GM18505 (cell line): ENCODE results near the gene HDX.
"Not testable (repeated sequence)": the region's sequence is repeated elsewhere in the genome, so short reads cannot be mapped to it uniquely, and the experiment has no call there.

Experiments
- ATAC-seq: cut with Tn5 transposase; IDR thresholded peaks from one replicate; pipeline ENCODE4 v1.9.1; 2021; ENCODE audit not compliant: unreplicated experiment
- POLR2A ChIP-seq: IDR thresholded peaks from 4 replicates; pipeline ENCODE4 v1.6.1; 2011; ENCODE audit warnings: borderline replicate concordance; ENCODE audit not compliant: insufficient read depth, insufficient read length; ENCODE audit errors: extremely low read depth

Gene HDX

DNA sequence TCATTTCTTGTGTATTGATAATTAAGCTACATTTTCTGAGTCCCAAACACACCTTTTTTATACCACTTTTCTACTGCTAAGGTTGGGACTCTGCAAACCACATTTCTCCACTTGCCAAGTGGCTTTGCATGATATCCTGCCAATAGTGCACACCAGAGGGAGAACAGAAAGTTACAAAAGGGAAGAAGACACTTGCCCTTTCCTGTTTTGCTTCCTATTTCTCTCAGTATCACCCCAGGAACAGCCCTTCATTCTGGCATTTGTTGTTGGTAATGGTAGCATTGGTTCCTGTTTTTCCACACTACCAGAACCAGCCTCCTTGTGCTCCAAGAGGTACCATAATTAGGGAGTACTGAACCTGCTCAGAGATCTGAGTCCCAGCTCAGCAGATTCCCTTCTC, 87.1 kb downstream of the HDX start:
- TF ChIP-seq POLR2A, result no peak
- ATAC-seq, result no peak

DNA sequence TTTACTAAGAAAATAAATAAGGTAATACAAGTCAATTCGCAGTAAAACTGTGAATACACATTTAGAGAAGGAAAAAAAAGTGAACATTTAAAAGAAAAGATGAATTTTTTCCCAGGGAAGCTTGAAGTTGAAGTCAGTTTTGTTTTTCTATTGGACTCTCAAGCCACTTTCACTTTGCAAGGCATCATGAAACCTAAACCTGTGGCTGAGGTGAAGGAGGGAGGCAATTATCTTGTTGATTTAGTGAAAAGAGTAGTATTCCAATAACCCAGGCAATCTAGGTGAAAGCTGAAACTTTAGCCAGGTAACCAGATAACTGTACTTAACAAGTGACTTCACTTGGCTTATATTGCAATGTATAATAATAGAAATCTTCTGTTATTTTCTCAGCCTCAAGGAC, 138.6 kb downstream of the HDX start:
- TF ChIP-seq POLR2A, result no peak
- peak; percentile 75 for ATAC-seq

DNA sequence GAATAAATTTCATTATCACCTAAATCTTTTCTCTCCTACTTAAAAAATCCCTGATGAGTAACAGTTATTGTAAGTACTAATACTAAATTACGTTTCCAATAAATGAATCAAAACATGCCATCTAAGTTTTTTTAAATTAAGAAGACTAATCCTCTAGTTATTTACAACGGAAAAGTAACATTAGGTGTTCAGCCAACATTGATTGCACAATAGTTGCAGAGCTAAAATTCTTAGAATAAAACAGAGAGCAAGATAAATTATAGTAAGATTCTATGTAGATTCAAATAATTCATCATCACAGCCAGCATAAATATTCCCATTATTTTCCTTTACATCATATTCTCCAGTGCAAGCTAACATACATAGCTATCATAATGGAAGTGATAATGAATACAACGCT, 139.2 kb downstream of the HDX start:
- ATAC-seq, result no peak
- TF ChIP-seq POLR2A, result no peak

DNA sequence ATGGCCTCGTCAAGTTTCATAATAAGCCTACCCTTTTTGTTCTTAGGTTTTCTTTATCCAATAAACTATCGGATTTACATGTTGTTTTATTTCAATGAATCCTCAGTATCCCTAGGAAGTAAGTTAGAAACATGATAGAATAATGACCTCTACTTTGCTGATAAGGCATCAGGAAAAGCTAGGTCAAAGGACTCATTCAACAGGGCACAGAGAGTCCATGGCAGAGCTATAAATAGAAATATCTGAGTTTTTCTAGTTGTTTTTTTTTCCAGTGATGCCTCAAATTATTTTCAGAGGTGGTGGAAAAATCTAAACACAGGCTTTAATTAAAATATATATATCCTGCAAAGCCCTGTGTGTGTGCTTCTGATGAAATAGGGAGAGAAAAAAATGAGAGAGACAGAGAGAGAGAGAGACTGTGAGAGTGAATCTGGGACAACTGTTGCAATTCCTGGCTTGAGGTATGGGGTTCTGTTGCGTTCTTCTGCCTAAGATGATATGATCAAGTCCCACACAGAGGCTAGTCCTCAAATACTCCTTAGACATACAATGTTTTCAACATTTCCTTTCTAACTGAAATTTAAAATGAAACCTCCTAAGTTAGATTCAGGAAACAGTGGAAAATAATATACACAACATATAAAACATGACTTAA, 139.9 kb downstream of the HDX start:
- TF ChIP-seq POLR2A, result no peak
- no peak for ATAC-seq

DNA sequence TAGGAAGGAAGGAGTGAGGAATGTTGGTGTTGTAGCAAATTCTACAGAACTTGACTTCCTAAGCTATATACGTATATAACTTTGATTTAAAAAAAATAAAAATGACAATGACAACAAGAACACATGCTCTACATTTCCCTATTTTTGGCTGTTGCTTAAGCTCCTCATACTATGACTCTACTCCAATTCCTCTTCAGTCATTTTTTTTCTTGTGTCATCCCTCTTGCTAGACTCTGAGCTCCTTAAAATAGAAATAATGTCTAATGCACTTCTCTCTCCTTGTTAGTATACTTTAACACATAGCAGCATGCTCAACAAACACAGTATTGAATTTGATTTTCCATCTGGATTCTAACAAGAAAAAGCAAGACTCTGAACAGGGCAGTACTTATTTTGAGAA, 144.0 kb downstream of the HDX start:
- TF ChIP-seq POLR2A, result no peak
- no peak for ATAC-seq

DNA sequence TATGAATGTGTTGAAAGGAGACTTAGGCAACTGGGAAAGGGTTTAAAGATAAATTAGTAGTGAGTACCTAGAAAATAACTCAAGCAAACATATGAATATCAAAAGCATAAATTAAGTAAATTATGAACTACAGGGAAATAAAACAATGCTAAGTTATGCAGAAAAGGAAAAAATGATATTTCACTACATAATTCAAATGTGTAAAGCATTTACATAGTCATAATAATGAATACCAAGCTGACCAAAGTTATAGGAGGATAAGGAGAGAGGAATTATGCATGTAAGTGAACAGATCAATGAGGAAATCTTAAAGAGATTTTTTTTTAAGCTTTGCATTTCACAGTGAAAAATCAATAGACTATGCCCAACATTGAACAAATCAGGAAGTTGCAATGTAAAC, 145.0 kb downstream of the HDX start:
- TF ChIP-seq POLR2A, result no peak
- ATAC-seq, result no peak

DNA sequence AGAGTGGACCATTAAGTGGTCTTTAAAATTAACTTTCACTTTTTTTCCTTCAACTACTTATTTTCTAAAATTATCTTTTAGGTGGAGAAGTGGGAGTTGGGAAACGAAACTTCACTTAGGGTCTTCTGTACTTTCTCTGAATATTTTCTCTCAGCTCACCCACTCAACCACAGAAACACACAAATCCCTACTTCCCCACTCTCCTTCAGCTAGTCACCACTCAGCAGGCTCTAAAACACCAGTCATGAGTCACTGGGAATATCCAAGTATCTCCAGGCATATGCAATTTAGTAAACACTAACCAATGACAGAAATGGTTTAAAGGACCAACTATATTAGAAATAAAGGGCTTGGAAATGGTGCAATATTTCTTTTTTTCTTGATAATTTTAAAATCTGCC, 161.3 kb downstream of the HDX start:
- ATAC-seq, result no peak
- no peak for TF ChIP-seq POLR2A

DNA sequence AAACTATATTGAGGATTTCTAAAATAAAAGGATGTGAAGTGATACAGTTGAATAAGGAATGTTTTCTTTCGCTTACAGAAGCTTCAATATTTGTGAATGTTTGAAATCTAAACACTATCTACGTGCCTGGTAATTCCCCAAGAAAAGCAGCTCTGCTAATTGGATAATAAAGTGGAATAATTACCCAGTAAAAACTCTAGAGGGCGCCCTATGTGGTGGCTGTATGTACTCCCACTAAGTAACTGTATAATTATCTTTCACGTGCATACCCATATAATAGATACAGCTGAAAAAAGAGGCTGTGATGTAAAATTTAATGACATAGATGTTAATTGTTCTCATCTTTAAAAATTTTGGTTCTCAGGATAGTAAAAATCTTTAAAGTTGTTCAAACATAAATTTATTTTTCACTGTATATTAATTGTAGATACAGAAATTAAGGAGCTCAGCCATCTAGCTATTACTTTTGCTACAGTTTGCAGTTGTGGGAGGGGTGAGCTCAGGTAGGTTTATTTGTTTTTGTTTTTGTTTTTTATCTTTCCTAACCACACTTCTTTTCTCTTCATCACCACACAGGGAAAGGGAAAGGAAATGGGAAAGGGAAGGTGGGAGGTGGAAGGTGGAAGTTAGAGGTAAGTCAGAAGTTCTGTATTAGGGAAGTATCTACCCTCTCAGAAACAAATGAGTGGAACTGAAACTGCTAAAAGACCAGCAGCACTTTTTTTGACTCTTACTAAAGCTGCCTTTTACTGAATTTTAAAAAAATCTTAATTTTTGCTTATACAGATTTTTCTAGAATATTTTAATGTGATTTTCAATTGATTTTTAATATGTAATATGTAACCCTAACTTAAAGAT, 162.5 kb downstream of the HDX start:
- peak; percentile 71 for ATAC-seq
- no peak for TF ChIP-seq POLR2A

DNA sequence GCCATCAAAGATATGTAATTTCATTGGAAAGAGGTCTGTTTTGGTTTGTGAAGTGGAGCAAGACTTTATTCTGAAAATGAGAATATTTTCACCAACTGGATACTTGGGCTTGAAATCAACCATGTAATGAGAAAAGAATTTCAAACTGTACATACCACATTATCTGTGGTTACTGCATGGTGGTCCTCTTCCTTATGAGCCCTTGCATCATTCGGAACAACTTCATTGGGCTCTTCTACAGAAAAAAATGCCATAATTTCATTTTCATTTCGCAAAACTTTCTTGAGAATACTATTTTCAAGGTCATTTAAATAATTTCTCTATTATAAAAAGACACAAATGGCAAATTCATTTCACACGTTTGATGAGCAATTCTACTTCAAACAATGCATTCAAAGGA, 165.6 kb downstream of the HDX start:
- ATAC-seq, result no peak
- no peak for TF ChIP-seq POLR2A

DNA sequence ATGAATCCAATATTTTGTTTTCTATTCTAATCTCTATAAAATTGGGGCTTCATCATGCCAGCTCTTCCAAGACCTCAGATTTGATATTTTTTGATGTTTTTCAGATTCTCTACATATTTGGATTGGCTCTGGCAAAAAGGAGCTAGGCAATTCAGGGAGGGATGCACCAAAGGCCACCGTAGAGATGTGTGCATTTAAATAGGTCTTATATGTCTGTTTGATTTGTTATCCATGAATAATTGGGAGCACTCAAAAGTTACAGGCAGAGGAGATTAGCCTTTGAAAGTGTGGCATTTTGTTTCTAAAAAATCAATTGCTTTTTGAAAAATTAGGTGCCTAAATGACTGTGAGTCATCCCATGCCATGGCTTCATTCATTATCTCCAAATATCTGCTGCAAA, 167.1 kb downstream of the HDX start:
- ATAC-seq, result no peak
- no peak for TF ChIP-seq POLR2A

DNA sequence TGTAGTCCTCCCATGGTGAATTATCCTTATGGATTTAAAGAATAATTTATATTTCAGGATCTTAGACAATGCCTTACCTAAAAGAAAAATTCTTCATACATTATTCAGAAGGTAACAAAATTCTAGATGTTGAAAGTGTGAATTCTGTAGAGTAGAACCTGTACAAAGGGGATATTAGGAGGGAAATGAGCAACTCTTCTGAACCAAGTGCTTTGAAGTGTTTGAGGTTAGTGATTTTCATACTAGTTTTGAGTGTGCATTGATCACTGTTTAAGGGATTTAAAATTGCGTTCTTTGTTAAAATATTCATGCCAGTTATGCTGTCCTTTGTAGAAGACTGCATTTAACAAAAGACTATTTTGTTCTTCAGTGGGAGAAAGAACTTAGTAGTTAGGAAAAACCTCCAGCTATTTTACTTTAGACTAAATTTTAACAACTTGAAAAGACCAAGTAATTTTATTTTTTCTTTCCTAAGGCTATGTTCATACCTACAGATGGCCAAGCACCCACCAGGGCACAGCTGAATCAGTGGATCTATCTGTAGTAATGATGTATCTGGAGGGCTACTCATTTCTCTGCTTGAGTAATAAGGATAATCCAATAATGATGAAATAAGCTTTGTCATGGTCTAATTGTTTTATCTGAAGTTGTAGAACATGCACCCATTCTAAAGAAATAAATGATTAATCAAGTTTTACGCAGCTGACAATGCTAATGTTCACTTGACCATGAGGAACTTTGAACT, 180.0 kb downstream of the HDX start:
- no peak for ATAC-seq
- no peak for TF ChIP-seq POLR2A

DNA sequence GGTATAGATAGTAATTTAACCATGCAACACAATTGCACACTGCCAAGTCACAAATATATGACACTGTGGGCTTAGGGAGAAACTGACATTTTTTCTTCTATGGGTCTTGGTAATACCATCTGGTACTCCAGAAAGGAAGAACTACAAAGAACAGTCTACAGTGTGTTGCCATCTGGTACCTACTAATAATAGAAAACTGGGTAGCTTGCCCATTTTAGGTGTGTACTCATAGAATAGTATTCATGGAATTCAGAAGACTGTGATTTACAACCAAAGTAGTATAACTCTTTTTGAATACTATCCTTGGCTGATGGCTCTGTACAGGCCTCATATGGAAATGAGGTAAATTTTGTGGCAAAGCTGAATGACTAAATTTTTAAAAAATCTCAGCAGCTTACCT, 181.6 kb downstream of the HDX start:
- TF ChIP-seq POLR2A, result no peak
- ATAC-seq, result no peak

DNA sequence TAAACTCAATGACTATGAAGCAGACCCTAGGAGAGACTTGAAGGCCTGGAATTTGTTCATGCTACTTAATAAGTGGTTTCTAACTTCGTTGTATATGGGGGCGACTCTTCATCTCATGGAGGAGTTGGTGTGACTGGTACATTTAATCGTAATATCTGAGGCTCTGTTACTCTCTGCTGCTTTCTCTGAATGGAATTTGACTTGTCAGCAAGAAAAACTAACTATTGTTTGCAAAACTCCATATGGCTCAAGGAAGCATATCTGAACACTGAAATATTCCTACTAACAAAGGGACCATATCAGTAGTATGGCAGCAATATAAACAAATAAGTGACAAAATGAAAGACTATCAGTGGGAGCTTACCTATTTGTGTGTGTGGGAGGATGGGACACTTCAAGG, 182.2 kb downstream of the HDX start:
- no peak for ATAC-seq
- no peak for TF ChIP-seq POLR2A

DNA sequence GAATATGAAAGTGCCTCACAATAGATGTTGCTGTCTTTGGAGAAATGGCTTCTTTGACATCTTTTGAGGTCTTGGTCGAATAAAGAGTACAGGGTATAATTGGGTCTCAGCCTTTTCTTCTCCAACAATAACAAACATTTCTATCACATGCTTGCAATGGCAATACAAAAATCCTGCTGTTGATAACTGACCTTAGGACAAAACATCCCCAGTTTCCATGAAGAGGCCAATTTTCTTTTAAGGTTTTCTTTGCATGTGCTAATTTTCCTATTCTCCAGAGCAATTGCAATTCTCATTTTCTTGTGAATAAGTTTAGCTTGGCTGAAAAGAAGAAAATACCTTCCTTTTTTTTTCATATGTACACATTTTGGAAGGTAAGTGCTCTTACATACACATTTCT, 183.6 kb downstream of the HDX start:
- ATAC-seq, result no peak
- TF ChIP-seq POLR2A, result no peak

DNA sequence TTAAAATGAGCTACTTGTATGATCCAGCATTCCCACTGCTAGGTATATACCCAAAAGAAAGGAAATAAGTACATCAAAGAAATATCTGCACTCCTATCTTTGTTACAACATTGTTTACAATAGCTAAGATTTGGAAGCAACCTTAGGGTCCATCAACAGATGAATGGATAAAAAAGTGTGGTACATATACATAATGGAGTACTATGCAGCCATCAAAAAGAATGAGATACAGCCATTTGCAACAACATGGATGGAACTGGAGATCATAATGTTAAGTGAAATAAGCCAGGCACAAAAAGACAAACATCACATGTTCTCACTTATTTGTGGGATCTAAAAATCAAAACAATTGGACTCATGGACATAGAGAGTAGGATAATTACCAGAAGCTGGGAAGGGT, 186.3 kb downstream of the HDX start:
- not testable (repeated sequence) for ATAC-seq
